Activated CD4-positive, alpha-beta T cell treated with anti-CD3 and anti-CD28 coated beads for 36 hours (primary cell): ENCODE measurements around the gene CFAP57. TPM values are rescaled to one million over a fixed set of nuclear protein-coding genes. Genes with fewer than 3 reads are reported as not detected.

Experiments
- ATAC-seq: fragments of 200-7000 bp; cut with Tn5 transposase; one replicate; pipeline ENCODE4 v1.10.0; 2021; ENCODE audit warnings: mild to moderate bottlenecking, moderate library complexity
- CTCF ChIA-PET: fragments of 350-600 bp; sonication (Branson Sonifier 250); formaldehyde crosslinking; loops from one replicate; lab custom pipeline; 2021; ENCODE audit warnings: antibody characterized with exemption; lab: Charles Lee
- POLR2A ChIA-PET: fragments of 350-600 bp; sonication (Branson Sonifier 250); formaldehyde crosslinking; loops from one replicate; lab custom pipeline; 2021; ENCODE audit warnings: antibody characterized with exemption, inconsistent platforms; lab: Charles Lee
- DNase-seq: peaks from one replicate; pipeline ENCODE4 v3.0.0-alpha.2; 2020
- H3K27ac Mint-ChIP-seq: one replicate; pipeline ENCODE4 v1.8.0; 2021; ENCODE audit warnings: mixed read lengths
- H3K27me3 Mint-ChIP-seq: one replicate; pipeline ENCODE4 v1.8.0; 2021; ENCODE audit warnings: mixed read lengths
- H3K36me3 Mint-ChIP-seq: one replicate; pipeline ENCODE4 v1.8.0; 2021; ENCODE audit warnings: low read depth, mixed read lengths
- H3K4me1 Mint-ChIP-seq: one replicate; pipeline ENCODE4 v1.8.0; 2021; ENCODE audit warnings: mixed read lengths
- H3K4me3 Mint-ChIP-seq: one replicate; pipeline ENCODE4 v1.8.0; 2021; ENCODE audit warnings: mild to moderate bottlenecking, moderate library complexity, mixed read lengths
- H3K9me3 Mint-ChIP-seq: one replicate; pipeline ENCODE4 v1.8.0; 2021; ENCODE audit warnings: low read depth, mixed read lengths
- intact Hi-C, 2 experiments: fragments of 100-400 bp; cut with DNase I in 1 of 2; cut with micrococcal nuclease in 1 of 2; formaldehyde crosslinking; loops; one replicate each; pipeline versions ENCODE4 v1.14.2 to v1.15.1; 2022 to 2024; cut with DNase I, micrococcal nuclease
- total RNA-seq, 2 experiments: library from RNA; stranded (reverse); gene quantifications; one replicate each; pipeline ENCODE4 v1.2.3, GENCODE V29; 2021

CFAP57 gene
- total RNA-seq, 2 experiments from 2014 or later: 0.11 TPM; not detected in 1

DNA sequence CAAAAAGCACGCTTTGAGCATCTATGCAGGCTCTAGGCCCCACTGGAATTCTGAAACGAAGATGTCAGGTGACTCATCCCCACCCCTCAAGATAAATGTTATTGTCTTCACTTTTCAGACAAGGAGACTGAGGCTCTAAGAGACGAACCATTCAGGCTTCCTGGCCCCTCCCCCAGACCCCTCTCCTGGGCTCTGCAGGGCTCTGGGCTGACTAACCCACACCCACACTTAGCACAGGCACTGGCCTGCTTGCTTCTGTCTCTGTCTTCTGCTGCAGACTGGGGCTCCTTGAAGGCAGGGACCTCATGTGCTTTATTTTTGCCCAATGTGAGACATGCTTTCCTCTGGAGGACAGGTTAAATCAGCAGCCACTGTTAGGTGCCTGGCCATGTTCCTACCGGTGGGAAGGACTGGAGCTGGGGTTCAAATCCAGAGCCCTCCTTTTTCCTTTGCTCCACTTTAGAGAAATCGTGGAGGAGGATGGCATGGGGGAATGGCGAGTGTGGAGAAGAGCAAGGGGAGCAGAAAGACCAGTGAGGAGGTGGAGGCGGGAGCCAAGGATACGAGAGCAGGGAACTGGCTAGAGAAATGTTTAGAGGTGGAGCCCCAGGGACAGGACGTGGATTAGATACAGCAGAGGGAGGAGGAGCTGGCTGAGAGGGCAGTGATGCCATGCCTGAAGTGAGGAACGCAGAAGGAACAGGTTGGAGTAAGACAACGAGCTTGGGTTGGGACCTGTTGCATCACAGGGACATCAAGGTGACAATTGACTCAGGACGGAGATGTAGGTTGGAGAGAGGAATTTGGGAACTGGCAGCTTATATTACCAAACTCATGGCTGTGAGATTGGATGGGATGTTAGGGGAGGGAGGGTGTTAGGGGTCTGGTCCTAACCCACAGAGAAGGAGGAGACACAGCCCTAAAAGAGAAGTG, 99.3 kb downstream of the CFAP57 start:
- Mint-ChIP-seq H3K4me1 (peaks cover 21% of the 10 kb centered on the region), H3K27ac (no peak overlapping the region), H3K9me3 (peaks cover 4% of the 10 kb centered on the region), H3K4me3 (peak overlapping the region; percentile 42), H3K27me3 (peaks cover 2% of the 10 kb centered on the region), H3K36me3 (peaks cover 4% of the 10 kb centered on the region)
- ChIA-PET POLR2A (no interaction called here), CTCF (interaction anchor here (0.7 kb wide), 1 partner anchor 18 kb away, joined by 3 read pairs; no protein-coding TSS in a partner anchor)
- ATAC-seq (peak; percentile 55), DNase-seq (peak; percentile 33)
- intact Hi-C loops: no loop called here

DNA sequence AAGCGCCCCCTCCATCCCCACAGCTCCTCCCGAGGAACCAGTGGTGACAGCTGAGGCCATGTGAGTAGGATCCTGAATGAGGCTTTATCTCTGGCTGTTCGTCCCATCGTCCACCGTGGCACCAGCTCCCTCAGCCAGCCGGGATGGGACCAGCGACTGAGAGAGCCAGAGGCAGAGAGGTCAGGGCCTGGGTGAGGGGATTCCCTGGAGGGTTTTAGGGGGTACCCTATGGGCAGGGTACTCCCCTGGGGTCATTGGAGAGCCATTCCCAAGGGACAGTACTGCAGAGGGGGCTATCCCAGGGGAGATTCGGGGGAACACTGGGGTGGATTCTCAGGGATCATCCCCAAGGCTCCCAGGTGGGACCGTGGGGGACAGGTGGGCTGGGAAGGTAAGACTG, 100.0 kb downstream of the CFAP57 start:
- ATAC-seq (no peak), DNase-seq (no peak)
- Mint-ChIP-seq H3K27me3 (peaks cover 2% of the 10 kb centered on the region), H3K4me3 (no peak overlapping the region), H3K27ac (no peak overlapping the region), H3K36me3 (peaks cover 4% of the 10 kb centered on the region), H3K4me1 (peaks cover 21% of the 10 kb centered on the region), H3K9me3 (peaks cover 4% of the 10 kb centered on the region)
- ChIA-PET CTCF (interaction anchor here (0.7 kb wide), 1 partner anchor 18 kb away, joined by 3 read pairs; no protein-coding TSS in a partner anchor), POLR2A (no interaction called here)
- intact Hi-C loops: no loop called here

DNA sequence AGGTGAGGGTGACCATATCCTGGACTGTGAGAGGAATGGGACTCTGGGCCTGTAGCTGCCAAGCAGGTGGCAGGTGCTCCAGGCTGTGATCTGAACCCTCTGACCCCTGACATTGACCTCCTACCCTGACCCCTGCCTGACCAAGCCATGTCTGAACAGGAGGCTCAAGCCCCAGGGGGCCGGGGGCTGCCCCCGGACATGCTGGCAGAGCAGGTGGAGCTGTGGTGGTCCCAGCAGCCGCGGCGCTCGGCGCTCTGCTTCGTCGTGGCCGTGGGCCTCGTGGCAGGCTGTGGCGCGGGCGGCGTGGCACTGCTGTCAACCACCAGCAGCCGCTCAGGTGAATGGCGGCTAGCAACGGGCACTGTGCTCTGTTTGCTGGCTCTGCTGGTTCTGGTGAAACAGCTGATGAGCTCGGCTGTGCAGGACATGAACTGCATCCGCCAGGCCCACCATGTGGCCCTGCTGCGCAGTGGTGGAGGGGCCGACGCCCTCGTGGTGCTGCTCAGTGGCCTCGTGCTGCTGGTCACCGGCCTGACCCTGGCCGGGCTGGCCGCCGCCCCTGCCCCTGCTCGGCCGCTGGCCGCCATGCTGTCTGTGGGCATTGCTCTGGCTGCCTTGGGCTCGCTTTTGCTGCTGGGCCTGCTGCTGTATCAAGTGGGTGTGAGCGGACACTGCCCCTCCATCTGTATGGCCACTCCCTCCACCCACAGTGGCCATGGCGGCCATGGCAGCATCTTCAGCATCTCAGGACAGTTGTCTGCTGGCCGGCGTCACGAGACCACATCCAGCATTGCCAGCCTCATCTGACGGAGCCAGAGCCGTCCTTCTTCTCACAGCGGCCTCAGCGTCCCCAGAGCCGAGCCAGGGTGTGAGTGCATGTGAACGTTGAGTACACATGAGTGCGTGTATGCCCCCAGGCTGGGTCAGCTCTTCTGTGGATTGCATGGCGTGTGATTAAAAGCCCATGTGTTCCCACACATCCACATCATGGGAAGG, 100.7 kb downstream of the CFAP57 start:
- POLR2A ChIA-PET: no interaction called here
- Mint-ChIP-seq H3K36me3 (peaks cover 4% of the 10 kb centered on the region), H3K4me1 (peaks cover 21% of the 10 kb centered on the region), H3K4me3 (no peak overlapping the region), H3K9me3 (peaks cover 4% of the 10 kb centered on the region), H3K27ac (no peak overlapping the region), H3K27me3 (peaks cover 2% of the 10 kb centered on the region)
- CTCF ChIA-PET: no interaction called here
- intact Hi-C loops: no loop called here
- ATAC-seq: no peak
- no peak for DNase-seq

DNA sequence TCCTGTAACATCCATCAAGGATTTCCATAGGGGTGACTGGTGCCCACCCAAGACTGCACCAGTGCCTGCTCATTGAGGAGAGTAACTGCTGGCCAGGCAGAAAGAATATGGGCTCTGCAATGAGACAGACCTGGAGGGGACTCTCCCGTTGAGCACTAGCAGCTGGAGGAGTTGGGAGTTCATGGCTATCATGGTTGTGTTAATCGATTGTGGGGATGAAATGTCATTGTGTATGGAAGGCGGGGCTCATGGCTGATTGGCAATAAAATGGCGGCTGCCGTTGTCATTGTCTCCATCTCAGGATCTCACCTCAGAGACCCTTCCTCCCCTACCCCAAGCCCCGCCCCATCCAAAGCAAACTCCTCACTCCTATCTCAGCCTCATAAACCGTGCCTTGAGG, 101.6 kb downstream of the CFAP57 start:
- intact Hi-C loops: loop anchor here in 1 of 2 experiments (1.0 kb wide), 1 partner anchor 76 kb away; no protein-coding TSS in a partner anchor
- DNase-seq: no peak
- Mint-ChIP-seq H3K4me3 (no peak overlapping the region), H3K4me1 (peaks cover 21% of the 10 kb centered on the region), H3K27ac (no peak overlapping the region), H3K27me3 (peaks cover 2% of the 10 kb centered on the region), H3K36me3 (peaks cover 4% of the 10 kb centered on the region), H3K9me3 (peaks cover 4% of the 10 kb centered on the region)
- POLR2A ChIA-PET: no interaction called here
- CTCF ChIA-PET: no interaction called here
- no peak for ATAC-seq

DNA sequence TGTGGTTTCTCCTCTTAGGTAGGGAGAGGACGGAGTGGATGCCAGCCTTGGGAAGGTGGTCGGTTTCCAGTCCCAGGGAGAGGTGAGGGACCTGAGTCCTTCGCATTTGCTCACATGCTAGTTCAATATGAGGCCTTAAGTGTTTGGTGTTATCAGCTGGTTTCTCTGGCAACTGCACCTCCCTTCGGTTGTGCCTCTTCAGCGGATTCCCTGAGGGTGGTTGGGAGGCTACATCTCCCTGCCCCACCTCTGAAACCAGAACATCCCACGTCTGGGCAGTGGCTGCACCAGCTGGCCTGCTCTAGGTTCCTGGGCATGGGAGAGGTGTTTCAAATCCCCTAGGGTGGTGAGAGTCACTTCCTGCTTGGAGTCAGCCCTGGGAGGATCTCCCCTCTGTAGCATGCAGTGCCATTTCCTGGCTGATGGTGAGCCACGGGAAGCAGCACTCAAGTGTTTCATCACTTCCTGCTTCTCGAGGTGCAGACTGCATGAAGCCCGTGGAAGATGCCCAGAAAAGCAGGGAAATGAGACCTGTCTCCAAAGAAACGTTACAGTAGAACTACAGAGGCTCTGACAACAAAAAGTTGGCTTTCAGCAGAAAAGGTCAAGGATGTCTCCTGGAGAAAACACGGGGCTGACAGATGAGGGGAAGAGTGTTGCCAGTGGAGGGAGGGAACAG, 102.1 kb downstream of the CFAP57 start:
- DNase-seq: peak; percentile 69
- Mint-ChIP-seq H3K4me3 (peak overlapping the region; percentile 15), H3K9me3 (peaks cover 4% of the 10 kb centered on the region), H3K4me1 (peaks cover 21% of the 10 kb centered on the region), H3K27me3 (peaks cover 4% of the 10 kb centered on the region), H3K27ac (peak overlapping the region; percentile 94), H3K36me3 (peaks cover 4% of the 10 kb centered on the region)
- ChIA-PET CTCF (no interaction called here), POLR2A (no interaction called here)
- intact Hi-C loops: loop anchor here in 1 of 2 experiments (1.0 kb wide), 1 partner anchor 75 kb away; no protein-coding TSS in a partner anchor
- peak; percentile 91 for ATAC-seq

DNA sequence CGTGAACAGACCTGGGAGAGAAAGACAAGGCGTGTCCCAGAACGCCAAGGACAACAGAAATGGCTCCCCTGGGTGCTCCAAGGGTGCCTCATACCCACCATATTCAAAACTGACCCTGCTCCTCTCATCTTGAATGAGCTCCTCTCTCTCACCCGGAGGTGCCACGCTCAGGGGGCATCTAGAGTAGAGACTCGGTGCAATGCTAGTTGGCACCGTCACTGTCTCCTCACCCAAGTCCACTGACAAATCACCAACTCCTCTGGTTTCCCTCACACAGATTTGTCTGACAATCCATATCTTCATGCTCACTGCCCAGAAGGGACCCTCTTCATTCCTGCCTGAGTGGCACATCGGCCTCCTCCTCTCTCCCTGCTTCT, 102.7 kb downstream of the CFAP57 start:
- intact Hi-C loops: loop anchor here in 1 of 2 experiments (1.0 kb wide), 1 partner anchor 75 kb away; no protein-coding TSS in a partner anchor
- POLR2A ChIA-PET: no interaction called here
- Mint-ChIP-seq H3K27ac (peak overlapping the region; percentile 94), H3K27me3 (peaks cover 4% of the 10 kb centered on the region), H3K9me3 (peaks cover 4% of the 10 kb centered on the region), H3K36me3 (peaks cover 4% of the 10 kb centered on the region), H3K4me3 (peak overlapping the region; percentile 15), H3K4me1 (peaks cover 21% of the 10 kb centered on the region)
- ATAC-seq (no peak), DNase-seq (no peak)
- CTCF ChIA-PET: no interaction called here

DNA sequence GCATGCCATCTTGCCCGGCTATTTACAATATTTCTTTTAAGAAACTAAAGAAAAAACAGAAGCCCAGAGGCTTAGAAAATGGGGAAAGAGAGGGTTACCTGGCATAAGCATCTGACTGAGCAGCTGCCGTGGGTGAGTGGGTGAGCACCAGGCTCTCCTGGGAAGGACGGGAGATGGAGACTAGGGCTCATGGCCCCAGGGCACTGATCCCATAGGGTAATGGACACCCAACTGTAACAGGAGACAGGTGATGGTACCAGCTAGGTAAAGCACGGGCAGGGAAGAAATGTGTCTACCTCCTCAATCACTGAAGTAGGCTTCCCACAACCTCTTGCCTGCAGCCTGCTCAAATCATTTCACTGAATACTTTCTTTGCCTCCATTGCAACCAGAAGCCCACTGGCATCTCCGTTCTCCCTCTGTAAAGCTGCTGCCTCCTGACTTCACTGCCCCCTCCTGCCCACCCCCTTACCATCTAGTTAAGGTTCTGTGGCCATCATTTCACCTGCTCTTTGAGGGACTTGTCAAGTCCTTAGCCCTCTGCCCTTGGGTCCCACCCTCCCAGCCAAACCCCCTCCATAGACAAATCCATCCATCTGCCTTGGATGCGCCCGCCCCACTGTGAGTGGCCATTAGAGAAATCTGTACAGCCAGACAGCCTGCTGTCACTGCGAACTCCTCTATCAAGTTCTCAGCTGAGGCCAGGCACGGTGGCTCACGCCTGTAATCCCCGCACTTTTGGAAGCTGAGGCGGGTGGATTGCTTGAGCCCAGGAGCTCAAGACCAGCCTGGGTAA, 103.9 kb downstream of the CFAP57 start:
- Mint-ChIP-seq H3K4me1 (peaks cover 15% of the 10 kb centered on the region), H3K27me3 (peaks cover 4% of the 10 kb centered on the region), H3K4me3 (no peak overlapping the region), H3K9me3 (peaks cover 4% of the 10 kb centered on the region), H3K27ac (no peak overlapping the region), H3K36me3 (peaks cover 4% of the 10 kb centered on the region)
- intact Hi-C loops: no loop called here
- ChIA-PET CTCF (interaction anchor here (0.5 to 0.7 kb wide), 2 partner anchors 61 to 1333 kb away, joined by 3 read pairs; no protein-coding TSS in a partner anchor), POLR2A (no interaction called here)
- DNase-seq (no peak), ATAC-seq (no peak)

DNA sequence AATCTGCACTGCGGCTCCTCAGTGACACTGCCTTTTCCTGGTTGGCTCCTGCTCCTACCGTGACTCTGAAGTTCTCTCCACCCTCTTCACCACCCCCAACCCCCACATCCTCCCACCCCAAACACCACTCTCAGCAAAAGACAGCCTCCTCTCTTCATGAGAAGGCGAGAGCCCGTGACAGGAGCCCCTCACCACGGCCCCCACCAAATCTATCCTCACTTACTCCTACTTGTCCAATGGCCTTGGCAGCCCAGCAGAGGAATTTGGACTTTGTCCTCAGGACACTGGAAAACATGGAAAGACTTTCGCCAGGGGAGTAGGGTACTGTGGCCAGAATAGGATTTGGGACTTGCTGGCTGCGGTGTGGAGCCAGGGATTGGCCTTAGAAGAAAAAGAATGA, 104.5 kb downstream of the CFAP57 start:
- Mint-ChIP-seq H3K9me3 (peaks cover 4% of the 10 kb centered on the region), H3K36me3 (peaks cover 4% of the 10 kb centered on the region), H3K27me3 (peaks cover 4% of the 10 kb centered on the region), H3K27ac (no peak overlapping the region), H3K4me1 (peaks cover 11% of the 10 kb centered on the region), H3K4me3 (no peak overlapping the region)
- intact Hi-C loops: no loop called here
- no peak for ATAC-seq
- ChIA-PET POLR2A (interaction anchor here (0.6 kb wide), 1 partner anchor 92 kb away, joined by 3 read pairs; no protein-coding TSS in a partner anchor), CTCF (interaction anchor here (0.7 kb wide), 3 partner anchors 60 to 353 kb away, joined by 3 to 4 read pairs (median 4); partner anchors contain the start of gene CDC20)
- DNase-seq: no peak

DNA sequence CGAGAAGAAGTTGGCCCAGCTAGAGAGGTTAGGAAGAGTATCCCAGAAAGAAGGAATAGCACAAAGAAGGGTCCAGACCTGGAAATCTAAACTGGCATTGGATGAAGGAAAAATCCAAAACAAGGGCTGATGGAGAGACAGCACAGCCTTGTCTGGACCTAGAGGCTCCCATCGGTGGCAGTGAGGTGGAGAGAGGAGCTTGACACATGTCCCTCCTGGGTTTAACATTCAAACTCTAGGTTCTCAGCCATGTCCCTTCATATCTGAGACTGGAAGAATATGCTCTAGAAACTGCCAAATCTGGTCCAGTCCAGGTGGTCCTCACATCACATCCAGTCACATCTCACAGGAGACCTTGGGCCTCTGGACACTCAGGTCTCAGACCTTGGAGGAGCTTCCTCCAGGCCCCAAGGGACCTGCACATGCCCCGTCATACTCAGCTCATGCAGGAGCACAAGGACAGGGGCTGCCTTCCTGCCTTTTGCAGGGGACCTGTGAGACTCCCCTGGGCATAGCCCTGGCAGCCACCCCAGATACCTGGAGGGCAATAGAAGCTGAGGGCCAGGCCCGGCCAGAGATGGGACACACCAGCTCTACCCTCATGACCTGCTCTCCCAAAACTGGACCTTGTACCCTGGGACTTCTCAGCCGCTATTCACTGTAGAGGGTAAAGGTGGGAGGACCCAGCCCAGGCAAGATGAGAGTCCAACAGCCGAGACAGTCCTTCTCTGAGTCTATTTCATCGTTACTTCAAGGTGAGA, 105.2 kb downstream of the CFAP57 start:
- peaks cover 4% of the 10 kb centered on the region for H3K27me3 Mint-ChIP-seq
- H3K9me3 Mint-ChIP-seq: peaks cover 4% of the 10 kb centered on the region
- peaks cover 11% of the 10 kb centered on the region for H3K4me1 Mint-ChIP-seq
- ChIA-PET POLR2A (interaction anchor here (0.6 kb wide), 1 partner anchor 91 kb away, joined by 3 read pairs; no protein-coding TSS in a partner anchor), CTCF (interaction anchor here (0.7 kb wide), 2 partner anchors 81 to 354 kb away, joined by 4 read pairs; partner anchors contain the start of gene CDC20)
- intact Hi-C loops: no loop called here
- no peak overlapping the region for H3K4me3 Mint-ChIP-seq
- DNase-seq: no peak
- H3K36me3 Mint-ChIP-seq: peaks cover 4% of the 10 kb centered on the region
- ATAC-seq: no peak
- H3K27ac Mint-ChIP-seq: no peak overlapping the region
